GM12892 (cell line): ENCODE data around the gene MACROD2.

ENCODE experiments used
- DNase-seq: peaks from one replicate; pipeline ENCODE4 v3.0.0; 2011; ENCODE audit not compliant: insufficient read length
- FAIRE-seq: peaks from 2 replicates; lab custom pipeline; 2011; peaks lifted over from hg19 to GRCh38; lab: Jason Lieb, UNC
- POLR2A ChIP-seq: IDR thresholded peaks from 2 replicates; pipeline ENCODE4 v1.6.1; 2011; ENCODE audit warnings: low read depth, low read length, control low read depth
- POLR2AphosphoS5 ChIP-seq: IDR thresholded peaks from 2 replicates; pipeline ENCODE4 v1.6.1; 2011; ENCODE audit warnings: low read depth, low read length, control low read depth
- TAF1 ChIP-seq: IDR thresholded peaks from 2 replicates; pipeline ENCODE4 v1.6.1; 2011; ENCODE audit warnings: low read depth, mild to moderate bottlenecking, control low read depth, low read length, borderline replicate concordance

MACROD2 gene

GRCh38 chr20:15026759-15027158 lies 1031.4 kb downstream of the MACROD2 start:
- DNase-seq (no peak), FAIRE-seq (no peak)
- no peak for TF ChIP-seq POLR2AphosphoS5
- no peak for TF ChIP-seq TAF1
- no peak for TF ChIP-seq POLR2A

DNA sequence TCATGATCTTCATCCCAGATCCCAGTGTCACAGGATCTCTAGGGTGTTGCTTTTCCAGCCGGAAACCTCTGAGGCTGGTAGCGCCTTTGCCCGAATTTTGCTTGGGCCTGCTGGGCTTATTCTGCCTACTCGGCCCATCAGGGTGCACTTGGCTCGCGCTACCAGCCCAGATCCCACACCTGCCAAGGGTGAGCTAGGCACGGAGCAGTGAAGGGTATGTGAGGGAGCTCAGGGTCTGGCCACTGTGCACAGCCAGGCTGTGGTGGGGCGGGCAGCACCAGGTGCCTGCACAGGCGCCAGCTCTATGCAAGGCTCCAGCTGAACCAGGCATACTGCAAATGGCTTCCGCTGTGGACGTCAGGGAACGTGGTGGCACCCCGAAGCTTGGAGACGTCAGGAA lies 1035.5 kb downstream of the MACROD2 start:
- no peak for DNase-seq
- FAIRE-seq = no peak
- TF ChIP-seq POLR2AphosphoS5 (no peak), TAF1 (no peak), POLR2A (no peak)

DNA sequence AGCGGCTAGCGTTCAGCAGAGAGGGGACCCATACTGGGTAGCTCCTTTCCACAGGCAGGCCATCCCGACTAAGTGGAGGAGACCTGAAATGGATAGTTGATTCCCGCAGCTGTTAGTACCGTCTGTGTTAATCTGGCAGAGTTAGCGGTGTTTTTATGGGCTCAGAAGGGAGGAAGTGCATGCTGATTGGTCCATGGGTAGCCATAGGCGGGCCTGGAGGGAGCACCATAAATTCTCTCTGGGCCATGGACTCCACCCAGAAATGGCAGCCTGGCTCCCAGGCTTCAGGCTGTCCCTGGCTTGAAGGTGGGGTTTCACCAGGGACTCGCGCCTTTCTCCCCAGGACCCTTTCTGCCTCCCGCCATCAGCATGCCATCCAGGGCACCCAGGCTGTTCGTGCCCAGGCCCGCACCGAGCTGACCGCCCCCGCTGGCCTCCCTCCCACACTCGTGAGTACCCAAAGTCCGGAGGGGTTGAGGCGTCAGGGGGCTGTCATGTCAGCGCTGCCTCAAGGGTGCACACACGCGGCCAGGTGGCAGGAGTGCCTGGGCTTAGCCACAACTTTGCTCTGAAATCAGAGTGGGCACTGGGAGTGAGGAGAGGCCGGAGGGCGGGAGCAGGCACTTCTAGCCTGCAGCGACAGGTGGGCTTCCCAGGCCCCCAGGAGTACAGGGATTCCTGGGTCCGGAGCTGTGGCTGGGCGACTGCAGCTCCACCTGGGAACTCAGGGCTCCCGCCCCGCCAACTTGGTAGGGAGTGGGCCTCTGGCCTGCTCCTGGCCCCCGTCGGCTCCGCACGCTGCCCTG lies 1036.4 kb downstream of the MACROD2 start:
- TF ChIP-seq POLR2AphosphoS5 = no peak
- no peak for TF ChIP-seq TAF1
- FAIRE-seq (no peak), DNase-seq (no peak)

DNA sequence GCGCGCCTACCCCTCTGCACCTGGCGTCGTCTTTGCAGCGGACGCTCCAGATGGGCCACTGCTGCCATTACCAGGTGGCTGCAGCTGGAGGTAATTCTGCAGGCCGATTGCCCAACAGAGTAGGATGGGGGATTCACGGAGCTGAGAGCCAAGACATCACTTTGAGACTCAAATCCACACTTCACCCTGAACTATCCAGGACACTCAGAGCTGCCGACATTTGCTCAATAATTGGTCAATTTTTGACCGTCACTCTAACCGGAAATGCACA lies 1037.0 kb downstream of the MACROD2 start:
- DNase-seq (no peak), FAIRE-seq (no peak)
- TF ChIP-seq POLR2A (no peak), POLR2AphosphoS5 (no peak), TAF1 (no peak)

GRCh38 chr20:15033269-15033668 lies 1038.0 kb downstream of the MACROD2 start:
- no peak for TF ChIP-seq TAF1
- no peak for TF ChIP-seq POLR2AphosphoS5
- no peak for TF ChIP-seq POLR2A
- FAIRE-seq (no peak), DNase-seq (no peak)

DNA sequence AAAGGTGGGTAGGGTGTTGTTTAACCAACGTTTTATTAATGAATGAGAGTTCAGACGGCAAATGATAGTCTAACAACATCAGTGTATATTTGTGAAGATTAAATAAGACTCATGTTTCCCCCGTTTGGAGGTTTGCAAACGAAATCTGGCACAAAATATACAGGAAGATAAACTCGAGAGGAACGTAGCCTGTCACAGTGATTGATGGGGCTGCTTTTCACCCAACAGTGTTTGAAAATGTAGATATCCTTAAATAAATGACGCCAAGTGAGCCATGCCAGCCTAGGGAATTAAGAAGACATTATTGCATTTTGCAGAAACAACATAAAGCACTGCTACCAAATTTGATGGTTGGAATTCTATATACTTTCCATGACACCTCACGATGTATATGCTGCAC lies 1038.6 kb downstream of the MACROD2 start:
- no peak for DNase-seq

GRCh38 chr20:15036948-15037347 lies 1041.6 kb downstream of the MACROD2 start:
- no peak for TF ChIP-seq TAF1
- no peak for TF ChIP-seq POLR2A
- no peak for TF ChIP-seq POLR2AphosphoS5
- DNase-seq (no peak), FAIRE-seq (no peak)

More for the DNA sequence above, 1038.6 kb downstream of the MACROD2 start:
- no peak for FAIRE-seq
- TF ChIP-seq POLR2AphosphoS5 (no peak), POLR2A (no peak), TAF1 (no peak)

DNA sequence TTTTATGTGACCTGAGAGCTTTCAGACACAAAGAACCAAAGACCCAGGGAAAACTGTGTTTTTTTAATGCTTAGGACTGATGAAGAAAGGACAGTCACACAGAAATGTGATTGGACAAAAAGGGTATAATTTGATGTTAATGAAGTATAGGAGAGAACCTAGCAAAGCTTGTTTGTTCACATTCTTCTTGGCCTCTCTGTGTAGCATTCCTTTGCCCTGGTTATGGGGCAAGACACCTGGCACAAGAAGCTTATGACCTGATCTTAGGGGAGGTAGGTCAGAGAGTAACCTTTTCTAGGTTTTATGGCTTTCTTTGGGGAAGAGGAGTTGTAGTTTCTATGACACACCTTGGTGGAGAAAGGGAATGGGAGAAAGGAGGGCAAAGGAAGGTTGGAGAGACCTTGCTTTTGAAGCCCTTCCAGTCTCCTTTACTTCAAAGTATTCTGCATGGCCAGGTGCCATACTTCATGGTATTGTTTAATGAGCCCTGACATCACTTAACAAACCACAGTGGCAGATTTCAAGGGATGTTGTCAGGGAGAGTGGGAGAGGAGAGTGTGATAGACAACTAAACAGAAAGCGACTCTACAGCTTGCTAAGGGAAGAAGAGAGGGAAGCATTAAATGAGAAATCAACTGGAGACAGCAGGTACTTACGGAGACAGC lies 1043.9 kb downstream of the MACROD2 start:
- FAIRE-seq = no peak

GRCh38 chr20:15042723-15043122 lies 1047.4 kb downstream of the MACROD2 start:
- DNase-seq (no peak), FAIRE-seq (no peak)
- TF ChIP-seq POLR2A (no peak), TAF1 (no peak), POLR2AphosphoS5 (no peak)

More for the DNA sequence above, 1043.9 kb downstream of the MACROD2 start:
- no peak for DNase-seq
- TF ChIP-seq TAF1 (no peak), POLR2AphosphoS5 (no peak), POLR2A (no peak)

- no peak for FAIRE-seq
- no peak for TF ChIP-seq POLR2AphosphoS5
- no peak for TF ChIP-seq POLR2A
- TF ChIP-seq TAF1 = no peak
- DNase-seq = no peak
Observed at GRCh38 chr20:15045246-15045645, 1049.9 kb downstream of the MACROD2 start.

DNA sequence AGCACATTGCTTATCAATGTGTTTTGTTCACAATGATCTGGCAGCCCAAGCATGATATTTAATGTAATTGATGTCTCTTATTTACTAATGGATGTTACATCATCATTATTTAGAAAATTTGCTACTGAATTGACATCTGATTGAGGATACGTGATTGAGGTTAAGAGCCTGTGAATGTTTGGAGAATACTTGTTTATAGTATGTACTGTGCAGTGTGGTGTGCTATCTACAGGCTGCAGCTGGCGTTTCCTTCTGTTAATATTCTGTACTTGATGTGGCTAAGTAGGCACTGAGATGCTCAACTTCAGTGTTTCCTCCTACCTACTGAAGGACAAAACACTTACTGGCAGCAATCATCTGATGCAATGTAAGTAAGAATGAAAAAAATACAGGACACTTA lies 1051.7 kb downstream of the MACROD2 start:
- FAIRE-seq = no peak
- TF ChIP-seq POLR2A = no peak
- TF ChIP-seq TAF1 = no peak
- no peak for TF ChIP-seq POLR2AphosphoS5
- no peak for DNase-seq

DNA sequence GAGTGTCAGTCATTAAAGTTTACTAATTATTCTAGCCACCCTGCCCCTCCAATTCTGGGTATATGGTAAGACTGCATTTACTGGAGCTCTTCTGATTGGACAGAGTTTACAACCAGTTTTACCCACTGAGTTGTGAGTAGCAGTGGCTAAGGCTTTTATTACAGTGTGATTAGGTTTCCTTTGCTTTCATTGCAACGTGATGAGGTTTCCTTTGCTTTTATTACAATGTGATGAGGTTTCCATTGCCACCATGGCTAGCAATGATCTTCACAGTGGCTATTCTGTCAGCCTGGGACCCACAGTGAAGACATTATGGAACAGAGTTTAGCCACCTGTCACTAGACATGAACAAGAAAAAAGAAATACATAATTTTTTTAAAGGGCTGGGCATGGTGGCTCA lies 1052.3 kb downstream of the MACROD2 start:
- DNase-seq (no peak), FAIRE-seq (no peak)
- TF ChIP-seq TAF1 (no peak), POLR2A (no peak), POLR2AphosphoS5 (no peak)

DNA sequence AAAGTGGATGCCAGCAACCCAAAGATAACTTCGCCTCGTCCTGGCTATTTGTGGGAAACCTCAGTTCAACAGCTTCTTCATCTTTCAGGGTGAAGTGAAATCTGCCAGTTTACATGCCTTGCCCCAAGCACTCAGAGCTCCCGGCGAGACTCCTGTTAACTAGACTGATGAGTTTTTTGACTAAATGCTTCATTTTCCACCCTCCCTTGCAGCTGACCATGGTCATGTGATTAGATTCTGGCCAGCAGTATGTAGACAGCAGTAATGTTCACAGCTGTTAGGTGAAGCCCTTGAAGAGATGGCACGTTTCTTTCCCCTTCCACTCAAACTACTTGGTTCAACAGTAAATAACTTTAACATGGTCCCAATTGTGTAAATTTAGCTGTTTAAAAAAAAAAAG lies 1060.9 kb downstream of the MACROD2 start:
- no peak for DNase-seq
- no peak for TF ChIP-seq TAF1
- TF ChIP-seq POLR2A = no peak
- no peak for TF ChIP-seq POLR2AphosphoS5
- FAIRE-seq = no peak
